ENCODE data around the gene TNFRSF25. TPM values are rescaled to one million over a fixed set of nuclear protein-coding genes. Genes with fewer than 3 reads are reported as not detected.

Gene TNFRSF25

DNA sequence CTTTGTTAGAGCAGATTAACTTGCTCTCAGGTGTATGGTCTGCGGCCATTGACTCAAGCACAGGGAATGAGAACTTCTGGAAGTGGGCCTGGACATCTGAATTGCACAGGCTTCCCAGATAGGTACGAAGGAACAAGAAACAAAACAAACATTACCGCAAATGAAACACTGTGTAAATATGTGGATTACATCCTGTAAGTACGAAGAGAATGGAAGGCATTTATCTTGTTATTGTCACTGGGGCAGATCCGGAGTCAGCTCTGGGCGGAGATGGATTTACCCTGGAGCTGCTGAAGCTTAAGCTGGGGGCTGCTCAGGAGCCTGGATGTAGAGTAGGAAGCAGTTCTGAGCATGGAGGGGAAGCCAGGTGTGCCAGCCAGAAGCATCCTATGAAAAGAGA, 53.1 kb downstream of the TNFRSF25 start:
- peaks cover 34% of the 10 kb centered on the region for H3K27me3 ChIP-seq (ENCODE audit: insufficient read depth, poor library complexity, severe bottlenecking)
- DNase-seq (ENCODE audit: low read depth in 1 of 2, low spot score in 1 of 2), result no peak

More for the DNA sequence above, 53.1 kb downstream of the TNFRSF25 start:
- Histone ChIP-seq H3K4me3 (replicated peaks; ENCODE audit: insufficient read depth, low read length) (no peak overlapping the region), H3K27ac (replicated peaks) (no peak overlapping the region)
- TF ChIP-seq REST (IDR thresholded peaks at IDR 0.05; ENCODE audit: insufficient replicate concordance, low read depth) (no peak), POLR2AphosphoS5 (IDR thresholded peaks at IDR 0.05; ENCODE audit: low read depth) (no peak), GABPA (IDR thresholded peaks at IDR 0.05; ENCODE audit: low read depth) (no peak), SPI1 (IDR thresholded peaks at IDR 0.05; ENCODE audit: borderline replicate concordance, low read depth) (no peak)
- TF ChIP-seq, protein P1, sequence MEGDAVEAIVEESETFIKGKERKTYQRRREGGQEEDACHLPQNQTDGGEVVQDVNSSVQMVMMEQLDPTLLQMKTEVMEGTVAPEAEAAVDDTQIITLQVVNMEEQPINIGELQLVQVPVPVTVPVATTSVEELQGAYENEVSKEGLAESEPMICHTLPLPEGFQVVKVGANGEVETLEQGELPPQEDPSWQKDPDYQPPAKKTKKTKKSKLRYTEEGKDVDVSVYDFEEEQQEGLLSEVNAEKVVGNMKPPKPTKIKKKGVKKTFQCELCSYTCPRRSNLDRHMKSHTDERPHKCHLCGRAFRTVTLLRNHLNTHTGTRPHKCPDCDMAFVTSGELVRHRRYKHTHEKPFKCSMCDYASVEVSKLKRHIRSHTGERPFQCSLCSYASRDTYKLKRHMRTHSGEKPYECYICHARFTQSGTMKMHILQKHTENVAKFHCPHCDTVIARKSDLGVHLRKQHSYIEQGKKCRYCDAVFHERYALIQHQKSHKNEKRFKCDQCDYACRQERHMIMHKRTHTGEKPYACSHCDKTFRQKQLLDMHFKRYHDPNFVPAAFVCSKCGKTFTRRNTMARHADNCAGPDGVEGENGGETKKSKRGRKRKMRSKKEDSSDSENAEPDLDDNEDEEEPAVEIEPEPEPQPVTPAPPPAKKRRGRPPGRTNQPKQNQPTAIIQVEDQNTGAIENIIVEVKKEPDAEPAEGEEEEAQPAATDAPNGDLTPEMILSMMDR (IDR thresholded peaks at IDR 0.05; ENCODE audit: insufficient read depth, low read length), result no peak

Small RNAs within 50 kb of the gene (microRNA-seq; reads per million reads assigned to microRNA genes)
- gene MIR4252, result not detected

Measured in HL-60 (cell line).